GM18499 (cell line): ENCODE results near the gene FHIT.

ENCODE experiments used
- ATAC-seq: cut with Tn5 transposase; IDR thresholded peaks from one replicate; pipeline ENCODE4 v1.9.1; 2021; ENCODE audit warnings: moderate number of reproducible peaks; ENCODE audit not compliant: insufficient read depth, unreplicated experiment

The FHIT gene

GRCh38 chr3:59968513-59969045, 1282.7 kb downstream of the FHIT start:
- no peak for ATAC-seq

DNA sequence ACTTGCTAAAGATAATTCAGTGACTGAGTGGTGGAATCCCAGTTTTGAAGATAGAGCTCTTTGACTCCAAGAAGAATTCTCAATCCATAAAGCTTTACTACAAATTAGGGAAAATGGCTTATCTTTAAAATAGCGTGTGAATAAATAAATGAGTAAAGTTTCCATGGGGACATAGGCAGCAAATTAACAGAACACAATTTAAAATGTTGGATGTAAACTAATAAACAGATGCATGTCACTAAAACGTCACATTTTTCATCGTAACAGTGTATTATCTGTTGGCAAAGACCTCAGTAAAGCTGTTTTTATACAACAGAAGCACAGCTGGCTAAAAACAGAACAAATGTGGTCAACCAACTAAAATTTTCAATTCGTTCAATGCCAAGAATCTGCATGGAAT, 1287.6 kb downstream of the FHIT start:
- no peak for ATAC-seq

DNA sequence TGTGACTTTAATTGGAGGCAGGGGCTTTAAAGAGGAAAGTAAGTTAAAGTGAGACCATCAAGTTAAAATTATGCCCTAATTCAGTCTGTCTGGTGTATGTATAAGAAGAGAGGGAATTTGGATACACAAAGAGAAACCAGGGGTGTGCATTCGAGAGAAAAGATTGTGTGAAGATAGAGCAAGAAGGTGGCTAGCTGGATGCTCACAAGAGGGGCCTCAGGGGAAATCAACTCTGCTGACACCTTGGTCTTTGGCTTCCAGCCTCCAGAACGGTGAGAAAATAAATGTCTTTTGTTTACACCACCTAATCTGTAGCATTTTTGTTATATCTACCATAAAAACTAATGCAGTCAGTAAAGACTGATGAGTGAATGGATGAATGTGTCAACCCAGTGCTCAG, 1294.1 kb downstream of the FHIT start:
- ATAC-seq: no peak

DNA sequence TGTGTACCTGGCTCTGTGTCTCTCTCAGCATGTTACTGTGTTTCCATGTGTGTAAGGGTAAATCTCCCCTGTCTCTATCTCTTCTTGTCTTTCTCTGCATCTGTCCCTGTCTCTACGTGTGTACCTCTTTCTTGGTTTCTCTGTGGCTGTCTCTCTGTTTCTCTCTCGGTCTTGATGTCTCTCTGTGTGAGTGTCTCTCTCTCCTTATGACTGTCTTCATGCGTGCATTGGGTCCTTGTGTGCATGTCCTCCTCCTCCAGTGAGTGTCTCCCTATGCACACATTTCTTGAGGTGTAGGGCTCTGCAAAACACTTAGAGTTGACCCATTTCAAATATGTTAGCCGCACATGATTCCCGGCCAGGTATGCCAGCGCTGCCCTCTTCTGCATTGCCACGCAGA, 1298.1 kb downstream of the FHIT start:
- ATAC-seq: no peak

- ATAC-seq: no peak
Observed at GRCh38 chr3:59949311-59949710, 1301.9 kb downstream of the FHIT start.

DNA sequence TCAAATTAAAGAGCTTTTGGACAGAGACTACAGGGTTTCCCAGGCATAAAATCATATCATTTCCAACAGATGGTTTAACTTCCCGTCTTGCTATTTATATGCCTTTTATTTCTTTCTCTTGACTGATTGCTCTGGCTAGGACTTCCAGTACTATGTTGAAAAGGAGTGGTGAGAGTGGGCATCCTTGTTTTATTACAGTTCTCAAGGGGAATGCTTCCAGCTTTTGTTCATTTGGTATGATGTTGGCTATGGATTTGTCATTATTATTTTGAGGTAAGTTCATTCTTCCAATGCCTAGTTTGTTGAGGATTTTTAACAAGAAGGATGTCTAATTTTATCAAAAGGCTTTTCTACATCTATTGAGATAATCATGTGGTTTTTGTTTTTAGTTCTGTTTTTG, 1304.9 kb downstream of the FHIT start:
- no peak for ATAC-seq

DNA sequence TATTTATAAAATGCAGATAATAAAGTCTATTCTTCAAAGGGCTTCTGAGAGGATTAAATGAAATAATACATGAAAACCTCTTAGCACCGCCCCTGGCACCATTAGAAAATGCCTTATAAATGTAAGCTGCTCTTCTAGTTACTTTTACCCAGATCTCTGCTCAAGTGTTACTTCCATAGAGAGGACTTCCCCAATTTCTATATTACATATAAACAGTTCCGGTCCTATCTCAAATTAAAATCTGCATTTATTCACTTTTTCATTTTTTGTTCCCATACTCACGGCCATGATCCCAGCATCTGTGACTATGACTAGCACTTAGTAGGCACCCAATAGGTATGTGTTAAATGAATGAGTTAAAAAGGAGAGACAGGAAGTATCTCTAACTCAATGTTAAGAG, 1310.5 kb downstream of the FHIT start:
- no peak for ATAC-seq

- no peak for ATAC-seq
Observed at GRCh38 chr3:59939826-59940426, 1311.3 kb downstream of the FHIT start.

DNA sequence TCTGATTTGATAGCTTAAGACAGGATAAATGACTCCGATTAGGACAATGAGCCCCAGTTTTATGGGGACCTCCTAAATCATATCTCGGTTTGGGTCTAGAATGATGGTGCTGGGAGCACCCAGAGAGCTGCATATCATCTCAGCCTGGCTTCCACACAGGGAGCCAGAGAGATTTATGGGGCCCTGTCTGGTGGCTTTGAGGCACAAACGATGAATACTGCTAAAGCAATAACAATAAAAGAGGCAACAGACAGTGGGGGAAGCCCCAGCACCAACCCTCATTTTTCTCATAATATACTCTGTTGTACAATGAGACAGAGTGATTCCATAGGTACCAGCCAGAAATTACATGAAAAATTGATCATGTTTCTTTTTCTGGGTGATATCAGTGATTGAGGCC, 1312.4 kb downstream of the FHIT start:
- ATAC-seq: no peak

DNA sequence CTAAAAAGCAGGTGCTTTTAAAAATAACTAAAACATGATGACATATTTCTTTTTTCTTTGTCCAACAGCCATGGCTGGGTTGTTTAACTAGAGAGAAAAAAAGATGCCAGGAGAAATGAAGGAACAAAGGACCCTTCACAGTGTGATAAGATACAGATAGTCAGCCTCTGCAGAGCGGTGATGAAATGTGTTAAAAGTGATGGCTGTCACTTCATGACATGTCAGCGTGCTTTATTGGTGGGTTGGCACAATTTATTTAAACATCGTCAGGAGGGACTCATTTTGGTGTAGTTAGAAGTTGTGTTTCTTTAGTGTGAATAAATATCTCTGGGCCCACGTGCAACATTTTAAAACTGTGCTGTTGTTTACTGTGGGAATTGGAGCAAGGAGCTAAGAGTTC, 1314.1 kb downstream of the FHIT start:
- no peak for ATAC-seq

GRCh38 chr3:59936472-59936871, 1314.8 kb downstream of the FHIT start:
- no peak for ATAC-seq

- ATAC-seq: peak; percentile 88
Observed at GRCh38 chr3:59935025-59935424, 1316.2 kb downstream of the FHIT start.

DNA sequence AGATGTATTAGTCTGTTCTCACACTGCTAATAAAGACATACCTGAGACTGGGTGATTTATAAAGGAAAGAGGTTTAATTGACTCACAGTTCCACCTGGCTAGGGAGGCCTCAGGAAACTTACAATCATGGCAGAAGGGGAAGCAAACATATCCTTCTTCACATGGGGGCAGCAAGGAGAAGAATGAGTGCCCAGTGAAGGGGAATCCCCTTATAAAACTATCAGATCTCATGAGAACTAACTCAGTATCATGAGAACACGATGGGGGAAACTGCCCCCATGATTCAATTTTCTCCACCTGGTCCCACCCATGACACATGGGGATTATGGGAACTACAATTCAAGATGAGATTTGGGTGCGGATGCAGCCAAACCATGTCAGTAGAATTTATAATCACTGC, 1316.7 kb downstream of the FHIT start:
- peak; percentile 11 for ATAC-seq

- no peak for ATAC-seq
Observed at GRCh38 chr3:59930170-59930569, 1321.1 kb downstream of the FHIT start.

- no peak for ATAC-seq
Observed at GRCh38 chr3:59927056-59927455, 1324.2 kb downstream of the FHIT start.

GRCh38 chr3:59925946-59926345, 1325.3 kb downstream of the FHIT start:
- no peak for ATAC-seq

GRCh38 chr3:59922192-59922591, 1329.1 kb downstream of the FHIT start:
- ATAC-seq: no peak

- ATAC-seq: no peak
Observed at GRCh38 chr3:59920822-59921221, 1330.4 kb downstream of the FHIT start.

- ATAC-seq: no peak
Observed at GRCh38 chr3:59919586-59919985, 1331.7 kb downstream of the FHIT start.

- ATAC-seq: no peak
Observed at GRCh38 chr3:59914251-59914650, 1337.0 kb downstream of the FHIT start.

DNA sequence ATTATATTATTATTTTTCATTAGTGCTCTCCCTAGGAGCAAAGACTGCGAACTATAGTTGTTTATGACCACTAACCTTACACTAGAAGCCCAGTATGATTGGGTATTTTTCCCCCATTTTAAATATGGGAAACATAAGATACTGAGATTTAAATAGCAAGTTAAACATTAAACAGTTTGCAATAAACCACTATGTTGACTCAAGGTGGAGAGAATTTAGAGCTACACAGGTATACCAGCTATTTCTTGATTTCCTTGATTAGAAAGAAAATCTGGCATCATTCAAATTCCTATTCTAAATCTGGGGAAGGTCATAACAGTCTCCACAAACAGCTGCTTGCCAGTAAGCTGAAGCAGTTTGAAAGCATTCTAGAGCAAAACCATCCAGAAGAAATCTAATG, 1337.6 kb downstream of the FHIT start:
- ATAC-seq: no peak

- no peak for ATAC-seq
Observed at GRCh38 chr3:59908701-59909100, 1342.6 kb downstream of the FHIT start.

GRCh38 chr3:59908280-59908679, 1343.0 kb downstream of the FHIT start:
- ATAC-seq: no peak
